ENCODE data around the gene APBA2.

APBA2 gene

GRCh38 chr15:28992336-28992864 is 106.6 kb downstream of the APBA2 start:
- no peaks in the 10 kb centered on the region for H3K36me3 ChIP-seq (ENCODE audit: control insufficient read depth in 5 of 5, insufficient read depth in 5 of 5, low read length in 5 of 5)
- H3K4me1 ChIP-seq (ENCODE audit: control insufficient read depth in 5 of 5, insufficient read depth in 5 of 5, low read length in 5 of 5) = peaks cover 0 to 11% (median 0%) of the 10 kb centered on the region in 5 donors
- H3K4me3 ChIP-seq (ENCODE audit: low read depth in 1 of 5, low read length in 5 of 5) = no peak overlapping the region
- no peak overlapping the region for H3K27ac ChIP-seq (ENCODE audit: low read depth, low read length)
- H3K9ac ChIP-seq (ENCODE audit: low read length in 5 of 5) = no peak overlapping the region
- H3K9me3 ChIP-seq (ENCODE audit: control insufficient read depth in 5 of 5, low read length in 5 of 5) = peaks cover 0 to under 1% (median 0%) of the 10 kb centered on the region in 5 donors
- H3K27me3 ChIP-seq (ENCODE audit: control insufficient read depth in 5 of 5, insufficient read depth in 4 of 5, low read length in 5 of 5) = peaks cover 0 to 4% (median 0%) of the 10 kb centered on the region in 5 donors

DNA sequence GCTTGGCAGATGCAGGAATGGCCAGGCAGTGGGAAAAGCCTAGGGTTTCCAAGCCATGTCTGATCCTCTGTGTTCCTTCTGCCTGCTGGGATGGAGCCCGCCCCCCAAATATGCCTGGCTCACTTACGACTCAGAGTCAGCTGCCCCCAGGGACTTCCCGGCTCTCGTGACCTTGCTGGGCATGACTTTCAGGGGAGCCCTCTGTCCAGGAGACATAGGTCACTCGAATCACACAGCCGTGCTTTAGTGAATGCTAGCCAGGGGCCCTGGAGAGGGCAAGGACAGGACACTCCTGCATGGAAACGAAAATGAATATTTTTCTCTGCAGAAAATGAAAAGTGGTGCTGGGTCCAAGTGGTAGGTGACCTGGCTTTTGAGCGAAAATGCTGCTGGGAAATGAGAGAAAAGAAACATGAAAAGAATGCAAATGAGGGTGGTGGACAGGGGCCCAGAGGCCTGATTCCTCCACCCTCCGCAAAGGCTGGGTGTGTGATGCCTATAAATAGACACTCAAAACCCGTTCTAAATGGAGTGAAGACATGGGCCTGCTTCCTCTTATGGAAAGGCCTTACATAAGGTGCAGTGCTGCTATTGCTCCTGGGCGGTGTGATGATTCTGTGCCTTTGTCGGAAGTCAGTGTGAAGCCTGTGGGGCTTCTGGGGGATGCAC is 107.4 kb downstream of the APBA2 start:
- no peaks in the 10 kb centered on the region for H3K9me3 ChIP-seq (ENCODE audit: control insufficient read depth in 5 of 5, low read length in 5 of 5)

DNA sequence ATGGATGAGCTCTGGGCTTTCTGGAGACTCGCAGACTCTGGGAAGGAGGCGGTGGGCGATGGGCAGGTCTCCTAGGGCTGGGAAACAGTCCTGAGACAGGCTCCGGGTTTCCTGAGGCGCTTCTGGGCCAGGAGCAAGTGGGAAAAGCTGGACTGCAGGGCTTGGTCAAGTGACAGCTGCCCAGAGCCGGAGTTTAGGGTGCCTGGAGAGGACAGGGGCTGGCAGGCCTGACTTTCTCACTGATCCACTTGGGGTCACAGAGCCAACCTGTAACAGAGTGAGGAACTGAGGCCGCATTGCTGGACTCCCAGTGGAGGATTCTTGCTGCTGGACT is 107.9 kb downstream of the APBA2 start:
- no peaks in the 10 kb centered on the region for H3K36me3 ChIP-seq (ENCODE audit: control insufficient read depth in 5 of 5, insufficient read depth in 5 of 5, low read length in 5 of 5)
- no peaks in the 10 kb centered on the region for H3K9me3 ChIP-seq (ENCODE audit: control insufficient read depth in 5 of 5, low read length in 5 of 5)
- peaks cover 0 to 4% (median 0%) of the 10 kb centered on the region in 5 donors for H3K27me3 ChIP-seq (ENCODE audit: control insufficient read depth in 5 of 5, insufficient read depth in 4 of 5, low read length in 5 of 5)
- peaks cover 0 to 11% (median 0%) of the 10 kb centered on the region in 5 donors for H3K4me1 ChIP-seq (ENCODE audit: control insufficient read depth in 5 of 5, insufficient read depth in 5 of 5, low read length in 5 of 5)
- H3K4me3 ChIP-seq (ENCODE audit: low read depth in 1 of 5, low read length in 5 of 5) = no peak overlapping the region
- H3K27ac ChIP-seq (ENCODE audit: low read depth, low read length) = no peak overlapping the region
- no peak overlapping the region for H3K9ac ChIP-seq (ENCODE audit: low read length in 5 of 5)

More for the DNA sequence above, 107.4 kb downstream of the APBA2 start:
- H3K4me1 ChIP-seq (ENCODE audit: control insufficient read depth in 5 of 5, insufficient read depth in 5 of 5, low read length in 5 of 5) = peaks cover 0 to 11% (median 0%) of the 10 kb centered on the region in 5 donors
- H3K36me3 ChIP-seq (ENCODE audit: control insufficient read depth in 5 of 5, insufficient read depth in 5 of 5, low read length in 5 of 5) = no peaks in the 10 kb centered on the region
- peaks cover 0 to 4% (median 0%) of the 10 kb centered on the region in 5 donors for H3K27me3 ChIP-seq (ENCODE audit: control insufficient read depth in 5 of 5, insufficient read depth in 4 of 5, low read length in 5 of 5)
- no peak overlapping the region for H3K9ac ChIP-seq (ENCODE audit: low read length in 5 of 5)
- no peak overlapping the region for H3K4me3 ChIP-seq (ENCODE audit: low read depth in 1 of 5, low read length in 5 of 5)
- H3K27ac ChIP-seq (ENCODE audit: low read depth, low read length) = no peak overlapping the region

DNA sequence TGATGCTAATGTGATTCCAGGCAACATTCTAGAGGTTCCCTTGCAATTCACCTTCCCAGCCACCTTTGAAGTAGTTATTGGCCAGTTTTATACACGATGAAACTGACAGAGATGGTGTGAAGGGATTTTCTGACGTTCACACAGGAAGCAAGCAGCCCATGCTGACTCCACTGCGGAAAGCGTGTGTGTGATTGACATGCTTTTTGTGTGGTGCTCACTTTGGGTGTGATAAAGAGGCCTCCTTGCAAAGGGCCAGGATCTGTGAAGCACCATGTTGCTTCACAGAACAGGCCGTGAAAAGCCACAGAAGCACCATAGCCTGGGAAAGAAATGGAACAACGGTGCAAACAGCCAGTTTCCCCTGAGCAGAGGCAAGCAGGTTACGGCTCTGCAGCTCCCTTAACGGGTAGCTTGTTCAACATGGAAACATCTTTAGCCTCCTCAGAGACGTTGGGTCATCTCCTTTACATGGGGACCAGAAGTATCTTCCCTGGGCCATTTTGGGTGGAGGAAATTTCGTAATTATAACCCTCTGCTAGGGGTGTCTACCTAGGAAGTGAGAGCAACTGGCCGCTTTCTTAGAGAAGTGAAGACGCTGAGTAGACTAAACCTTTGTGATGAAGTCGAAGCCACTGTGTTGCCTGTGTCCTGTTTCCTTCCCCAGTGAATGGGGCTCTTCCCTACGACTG is 108.5 kb downstream of the APBA2 start:
- no peak overlapping the region for H3K27ac ChIP-seq (ENCODE audit: low read depth, low read length)
- H3K9ac ChIP-seq (ENCODE audit: low read length in 5 of 5) = no peak overlapping the region
- peaks cover 0 to 11% (median 0%) of the 10 kb centered on the region in 5 donors for H3K4me1 ChIP-seq (ENCODE audit: control insufficient read depth in 5 of 5, insufficient read depth in 5 of 5, low read length in 5 of 5)
- peaks cover 0 to 4% (median 0%) of the 10 kb centered on the region in 5 donors for H3K27me3 ChIP-seq (ENCODE audit: control insufficient read depth in 5 of 5, insufficient read depth in 4 of 5, low read length in 5 of 5)
- H3K4me3 ChIP-seq (ENCODE audit: low read depth in 1 of 5, low read length in 5 of 5) = no peak overlapping the region
- H3K9me3 ChIP-seq (ENCODE audit: control insufficient read depth in 5 of 5, low read length in 5 of 5) = no peaks in the 10 kb centered on the region
- no peaks in the 10 kb centered on the region for H3K36me3 ChIP-seq (ENCODE audit: control insufficient read depth in 5 of 5, insufficient read depth in 5 of 5, low read length in 5 of 5)

DNA sequence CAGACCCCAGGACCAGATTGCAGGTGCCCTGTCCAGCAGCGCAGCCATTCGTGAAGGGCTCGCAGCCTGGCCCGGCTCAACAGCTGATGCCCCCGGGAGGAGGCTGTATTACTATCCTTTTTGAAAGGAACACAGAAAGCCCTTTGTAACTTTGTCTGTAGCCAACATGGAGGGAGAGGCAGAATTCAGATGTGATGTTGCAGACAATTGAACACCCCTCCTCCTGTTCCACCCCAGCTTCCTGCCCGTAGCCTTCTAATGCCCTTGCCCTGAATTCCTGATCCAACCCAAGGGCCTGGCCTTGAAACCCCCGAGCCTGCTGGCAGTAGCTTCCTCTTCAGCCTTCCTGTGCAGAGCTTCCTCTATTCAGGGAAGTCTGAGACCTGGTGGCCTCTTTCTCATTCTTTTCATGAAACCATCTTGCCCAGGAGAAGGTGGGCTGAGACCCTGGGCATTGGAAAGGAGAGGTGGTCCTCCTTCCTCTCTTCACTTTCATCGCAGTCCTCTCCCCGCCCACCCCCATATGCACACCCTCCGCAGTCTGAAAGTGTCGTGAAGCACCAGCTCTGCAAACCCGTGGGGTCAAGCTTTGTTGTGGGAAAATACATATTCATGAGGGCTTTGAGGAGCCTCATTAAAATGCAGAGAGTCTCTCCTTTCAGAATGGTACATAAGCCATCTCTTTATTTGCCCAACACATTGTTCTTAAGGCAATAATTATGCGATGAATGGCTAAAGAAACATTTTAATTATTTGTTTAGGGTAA is 109.2 kb downstream of the APBA2 start:
- Histone ChIP-seq H3K4me3 (ENCODE audit: low read depth in 1 of 5, low read length in 5 of 5) (no peak overlapping the region), H3K36me3 (ENCODE audit: control insufficient read depth in 5 of 5, insufficient read depth in 5 of 5, low read length in 5 of 5) (no peaks in the 10 kb centered on the region), H3K9ac (ENCODE audit: low read length in 5 of 5) (no peak overlapping the region), H3K27ac (ENCODE audit: low read depth, low read length) (no peak overlapping the region), H3K4me1 (ENCODE audit: control insufficient read depth in 5 of 5, insufficient read depth in 5 of 5, low read length in 5 of 5) (peaks cover 0 to 11% (median 0%) of the 10 kb centered on the region in 5 donors), H3K9me3 (ENCODE audit: control insufficient read depth in 5 of 5, low read length in 5 of 5) (no peaks in the 10 kb centered on the region), H3K27me3 (ENCODE audit: control insufficient read depth in 5 of 5, insufficient read depth in 4 of 5, low read length in 5 of 5) (no peaks in the 10 kb centered on the region)

GRCh38 chr15:28995705-28996104 is 109.9 kb downstream of the APBA2 start:
- no peaks in the 10 kb centered on the region for H3K9me3 ChIP-seq (ENCODE audit: control insufficient read depth in 5 of 5, low read length in 5 of 5)
- peaks cover 0 to 11% (median 0%) of the 10 kb centered on the region in 5 donors for H3K4me1 ChIP-seq (ENCODE audit: control insufficient read depth in 5 of 5, insufficient read depth in 5 of 5, low read length in 5 of 5)
- H3K9ac ChIP-seq (ENCODE audit: low read length in 5 of 5) = no peak overlapping the region
- no peaks in the 10 kb centered on the region for H3K27me3 ChIP-seq (ENCODE audit: control insufficient read depth in 5 of 5, insufficient read depth in 4 of 5, low read length in 5 of 5)
- H3K27ac ChIP-seq (ENCODE audit: low read depth, low read length) = no peak overlapping the region
- H3K36me3 ChIP-seq (ENCODE audit: control insufficient read depth in 5 of 5, insufficient read depth in 5 of 5, low read length in 5 of 5) = no peaks in the 10 kb centered on the region
- no peak overlapping the region for H3K4me3 ChIP-seq (ENCODE audit: low read depth in 1 of 5, low read length in 5 of 5)

GRCh38 chr15:28996289-28996688 is 110.5 kb downstream of the APBA2 start:
- Histone ChIP-seq H3K36me3 (ENCODE audit: control insufficient read depth in 5 of 5, insufficient read depth in 5 of 5, low read length in 5 of 5) (no peaks in the 10 kb centered on the region), H3K4me1 (ENCODE audit: control insufficient read depth in 5 of 5, insufficient read depth in 5 of 5, low read length in 5 of 5) (peaks cover 0 to 11% (median 0%) of the 10 kb centered on the region in 5 donors), H3K9ac (ENCODE audit: low read length in 5 of 5) (no peak overlapping the region), H3K9me3 (ENCODE audit: control insufficient read depth in 5 of 5, low read length in 5 of 5) (no peaks in the 10 kb centered on the region), H3K4me3 (ENCODE audit: low read depth in 1 of 5, low read length in 5 of 5) (no peak overlapping the region), H3K27ac (ENCODE audit: low read depth, low read length) (no peak overlapping the region), H3K27me3 (ENCODE audit: control insufficient read depth in 5 of 5, insufficient read depth in 4 of 5, low read length in 5 of 5) (no peaks in the 10 kb centered on the region)

GRCh38 chr15:28996953-28997352 is 111.2 kb downstream of the APBA2 start:
- Histone ChIP-seq H3K4me3 (ENCODE audit: low read depth in 1 of 5, low read length in 5 of 5) (no peak overlapping the region), H3K27me3 (ENCODE audit: control insufficient read depth in 5 of 5, insufficient read depth in 4 of 5, low read length in 5 of 5) (no peaks in the 10 kb centered on the region), H3K27ac (ENCODE audit: low read depth, low read length) (no peak overlapping the region), H3K4me1 (ENCODE audit: control insufficient read depth in 5 of 5, insufficient read depth in 5 of 5, low read length in 5 of 5) (peaks cover 0 to 11% (median 0%) of the 10 kb centered on the region in 5 donors), H3K36me3 (ENCODE audit: control insufficient read depth in 5 of 5, insufficient read depth in 5 of 5, low read length in 5 of 5) (no peaks in the 10 kb centered on the region), H3K9me3 (ENCODE audit: control insufficient read depth in 5 of 5, low read length in 5 of 5) (no peaks in the 10 kb centered on the region), H3K9ac (ENCODE audit: low read length in 5 of 5) (no peak overlapping the region)

GRCh38 chr15:28997791-28998190 is 112.0 kb downstream of the APBA2 start:
- Histone ChIP-seq H3K4me3 (ENCODE audit: low read depth in 1 of 5, low read length in 5 of 5) (no peak overlapping the region), H3K9me3 (ENCODE audit: control insufficient read depth in 5 of 5, low read length in 5 of 5) (no peaks in the 10 kb centered on the region), H3K27ac (ENCODE audit: low read depth, low read length) (no peak overlapping the region), H3K36me3 (ENCODE audit: control insufficient read depth in 5 of 5, insufficient read depth in 5 of 5, low read length in 5 of 5) (no peaks in the 10 kb centered on the region), H3K9ac (ENCODE audit: low read length in 5 of 5) (no peak overlapping the region), H3K27me3 (ENCODE audit: control insufficient read depth in 5 of 5, insufficient read depth in 4 of 5, low read length in 5 of 5) (no peaks in the 10 kb centered on the region), H3K4me1 (ENCODE audit: control insufficient read depth in 5 of 5, insufficient read depth in 5 of 5, low read length in 5 of 5) (peaks cover 0 to 11% (median 0%) of the 10 kb centered on the region in 5 donors)

GRCh38 chr15:28998511-28998910 is 112.7 kb downstream of the APBA2 start:
- no peak overlapping the region for H3K9ac ChIP-seq (ENCODE audit: low read length in 5 of 5)
- no peak overlapping the region for H3K4me3 ChIP-seq (ENCODE audit: low read depth in 1 of 5, low read length in 5 of 5)
- no peak overlapping the region for H3K27ac ChIP-seq (ENCODE audit: low read depth, low read length)
- no peaks in the 10 kb centered on the region for H3K36me3 ChIP-seq (ENCODE audit: control insufficient read depth in 5 of 5, insufficient read depth in 5 of 5, low read length in 5 of 5)
- H3K4me1 ChIP-seq (ENCODE audit: control insufficient read depth in 5 of 5, insufficient read depth in 5 of 5, low read length in 5 of 5) = peaks cover 0 to 11% (median 0%) of the 10 kb centered on the region in 5 donors
- H3K27me3 ChIP-seq (ENCODE audit: control insufficient read depth in 5 of 5, insufficient read depth in 4 of 5, low read length in 5 of 5) = no peaks in the 10 kb centered on the region
- no peaks in the 10 kb centered on the region for H3K9me3 ChIP-seq (ENCODE audit: control insufficient read depth in 5 of 5, low read length in 5 of 5)

Measured in subcutaneous abdominal adipose tissue (tissue), 5 donors.